NCI-H128 (cell line): ENCODE measurements around the gene KRT34.

Experiments
- DNase-seq: peaks from one replicate; lab custom pipeline; 2025; ENCODE audit not compliant: unreplicated experiment; lab: John Stamatoyannopoulos, UW

Gene KRT34

GRCh38 chr17:41333836-41334235 lies 48.3 kb downstream of the KRT34 start:
- DNase-seq: no peak

GRCh38 chr17:41333098-41333497 lies 49.0 kb downstream of the KRT34 start:
- no peak for DNase-seq

DNA sequence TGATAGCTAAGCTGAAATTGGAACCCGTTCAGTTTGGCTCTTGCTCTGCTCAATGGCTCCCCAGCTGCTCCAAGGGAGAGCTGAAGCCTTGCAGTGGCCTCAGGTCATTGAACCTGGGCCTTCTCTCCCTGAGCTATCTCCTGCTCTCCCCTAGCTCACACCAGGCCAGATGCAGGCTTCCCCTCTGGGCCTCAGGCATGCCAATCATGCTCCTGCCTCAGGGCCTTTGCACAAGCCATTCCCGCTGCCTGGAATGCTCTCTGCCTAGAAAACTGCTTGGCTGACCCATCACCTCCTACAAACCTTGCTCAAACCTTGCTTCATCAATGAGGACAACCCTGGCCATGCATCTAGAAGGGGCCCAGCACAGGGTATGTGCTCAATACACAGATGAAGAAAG lies 49.9 kb downstream of the KRT34 start:
- no peak for DNase-seq

- DNase-seq: no peak
Measured at GRCh38 chr17:41331606-41332005, 50.5 kb downstream of the KRT34 start.

DNA sequence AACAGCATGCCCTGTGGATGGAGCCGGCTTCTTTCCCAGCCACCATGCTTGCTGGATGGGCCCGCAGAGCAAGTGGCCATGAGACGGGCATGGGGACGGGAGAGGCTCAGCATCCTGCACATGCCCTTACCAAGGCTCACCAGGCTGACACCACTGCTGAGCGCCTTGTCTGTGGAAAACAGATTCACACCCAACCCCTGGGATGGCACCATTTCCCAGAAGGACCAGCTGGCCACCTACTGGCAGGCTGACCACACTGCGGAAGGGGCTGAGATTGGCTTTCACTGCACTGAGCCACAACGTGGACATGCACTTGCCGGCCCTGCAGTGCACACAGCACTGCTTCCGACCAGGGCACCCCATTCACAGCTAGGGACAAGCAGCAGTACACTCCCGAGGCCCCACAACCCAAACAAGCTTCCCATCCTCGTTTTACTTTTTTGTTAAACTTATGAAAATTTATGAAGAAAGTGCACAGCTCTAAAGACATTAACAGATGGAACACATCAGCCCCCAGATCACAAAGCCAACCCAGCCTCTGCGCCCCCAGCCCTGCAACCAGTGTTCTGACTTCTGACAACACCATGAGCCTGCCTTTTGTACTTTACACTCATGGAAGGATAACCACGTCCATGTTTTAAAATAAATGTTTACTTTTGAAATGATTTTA lies 52.7 kb downstream of the KRT34 start:
- no peak for DNase-seq

DNA sequence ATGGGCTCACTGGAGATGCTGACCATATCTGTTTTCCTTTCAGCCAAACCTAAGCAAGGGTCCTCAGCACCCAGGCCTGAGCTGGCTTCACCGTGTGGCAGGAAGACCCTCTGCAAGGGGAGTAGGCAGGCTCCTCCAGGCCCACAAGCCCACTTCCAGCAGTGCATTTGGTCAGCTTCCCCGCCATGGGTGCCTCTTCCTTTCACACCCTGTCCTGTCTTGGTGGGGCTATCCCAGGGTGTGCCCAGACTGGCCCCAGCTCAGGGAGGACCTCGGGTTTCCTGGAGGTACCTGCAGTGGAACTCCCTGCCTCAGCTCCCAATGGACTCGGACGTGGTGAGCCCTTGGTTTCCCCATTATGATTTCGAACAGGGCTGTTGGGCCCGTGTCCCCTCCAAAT lies 53.9 kb downstream of the KRT34 start:
- no peak for DNase-seq
